ENCODE results near the gene MSX2. TPM values are rescaled to one million over a fixed set of nuclear protein-coding genes. Genes with fewer than 3 reads are reported as not detected.

MSX2 gene
- polyA plus RNA-seq, 1 of the 3 experiments (the other 2 are of a cell fraction) = 5.8 TPM

Small RNA genes within 50 kb of the gene (small RNA-seq; reads per million reads assigned to genes)
- 0 to 0.21 (median 0) reads per million in 7 experiments for gene MIR4634

Data from SK-N-SH (cell line).